Skeletal muscle satellite cell (primary cell): ENCODE measurements around the gene ARAP1.

Experiments
- H3K27me3 ChIP-seq: 2 replicates; pipeline ENCODE4 v1.7.0; 2013; ENCODE audit warnings: low read length; ENCODE audit not compliant: control insufficient read depth, insufficient read depth
- H3K36me3 ChIP-seq: 2 replicates; pipeline ENCODE4 v1.7.0; 2013; ENCODE audit warnings: mild to moderate bottlenecking, control low read depth, low read length; ENCODE audit not compliant: insufficient read depth
- H3K4me1 ChIP-seq: 2 replicates; pipeline ENCODE4 v1.7.0; 2013; ENCODE audit warnings: low read length; ENCODE audit not compliant: control insufficient read depth, insufficient read depth
- H3K4me2 ChIP-seq: 2 replicates; pipeline ENCODE4 v1.7.0; 2013; ENCODE audit warnings: mild to moderate bottlenecking, low read length
- H3K4me3 ChIP-seq: 2 replicates; pipeline ENCODE4 v1.7.0; 2013; ENCODE audit warnings: low read length
- H3K9ac ChIP-seq: 2 replicates; pipeline ENCODE4 v1.7.0; 2013; ENCODE audit warnings: mild to moderate bottlenecking, low read depth, low read length, moderate library complexity
- H3K9me3 ChIP-seq: replicated peaks from 2 replicates; pipeline ENCODE4 v1.7.0; 2013; ENCODE audit warnings: mild to moderate bottlenecking, control low read depth, low read length

ARAP1 gene

DNA sequence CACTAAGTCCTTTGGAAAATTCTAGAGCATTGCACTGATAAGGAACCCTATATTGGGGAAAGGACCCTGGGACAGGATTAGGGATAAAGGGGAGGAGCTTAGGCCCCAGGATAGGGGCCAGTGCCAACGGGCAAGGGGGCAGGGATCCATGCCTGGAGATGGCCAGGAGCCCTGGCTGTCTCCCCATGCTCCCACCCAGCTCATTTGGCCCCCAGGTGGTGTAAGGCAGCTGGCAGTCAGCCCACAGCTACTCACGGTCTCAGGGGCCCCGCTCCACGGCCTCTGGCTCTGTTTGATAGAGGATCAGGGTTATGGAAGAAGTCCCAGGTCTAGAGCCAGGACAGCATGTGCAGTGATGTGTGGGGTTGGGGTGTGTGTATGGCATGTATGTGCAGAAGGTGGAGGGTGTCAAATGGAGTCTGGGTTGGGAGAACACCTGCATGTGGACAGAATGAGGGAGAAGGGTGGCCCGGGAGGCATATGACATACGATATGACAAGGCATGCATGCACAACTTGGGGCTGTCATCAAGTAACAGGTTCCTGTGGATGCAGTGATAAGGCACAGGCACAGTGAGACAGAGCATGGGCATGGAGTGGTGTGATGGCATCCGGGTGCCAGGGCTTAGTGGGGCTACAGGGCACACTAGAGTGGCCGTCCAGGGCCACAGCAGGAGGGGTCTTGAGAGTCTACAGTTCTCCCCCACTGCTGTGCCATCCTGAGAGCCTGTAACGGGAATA lies 59.5 kb downstream of the ARAP1 start:
- peaks cover 62% of the 10 kb centered on the region for H3K36me3 ChIP-seq

DNA sequence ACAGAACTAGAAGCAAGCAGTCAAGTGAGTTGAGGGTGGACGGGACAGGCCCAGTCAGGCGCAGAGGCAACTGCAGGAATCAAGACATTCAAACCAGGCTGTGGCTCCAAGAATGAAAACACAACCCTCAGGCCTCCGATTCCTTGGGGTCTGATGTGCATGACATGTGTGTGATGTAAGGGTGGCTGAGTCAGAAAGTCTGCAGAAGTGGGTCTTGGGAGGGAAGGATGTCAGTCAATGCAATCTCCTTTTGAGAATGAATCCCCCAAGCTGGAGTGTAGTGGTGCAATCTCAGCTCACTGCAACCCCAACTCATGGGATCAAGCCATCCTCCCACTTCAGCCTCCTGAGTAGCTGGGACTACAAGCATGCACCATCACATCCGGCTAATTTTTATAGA lies 62.0 kb downstream of the ARAP1 start:
- Histone ChIP-seq H3K9me3 (no peaks in the 10 kb centered on the region), H3K9ac (no peak overlapping the region), H3K36me3 (peaks cover 61% of the 10 kb centered on the region), H3K4me1 (peaks cover 3% of the 10 kb centered on the region), H3K4me2 (no peak overlapping the region), H3K27me3 (no peaks in the 10 kb centered on the region), H3K4me3 (no peak overlapping the region)

More for the DNA sequence above, 59.5 kb downstream of the ARAP1 start:
- no peaks in the 10 kb centered on the region for H3K27me3 ChIP-seq
- no peaks in the 10 kb centered on the region for H3K4me1 ChIP-seq
- no peak overlapping the region for H3K4me2 ChIP-seq
- no peak overlapping the region for H3K4me3 ChIP-seq
- no peaks in the 10 kb centered on the region for H3K9me3 ChIP-seq
- H3K9ac ChIP-seq: no peak overlapping the region

DNA sequence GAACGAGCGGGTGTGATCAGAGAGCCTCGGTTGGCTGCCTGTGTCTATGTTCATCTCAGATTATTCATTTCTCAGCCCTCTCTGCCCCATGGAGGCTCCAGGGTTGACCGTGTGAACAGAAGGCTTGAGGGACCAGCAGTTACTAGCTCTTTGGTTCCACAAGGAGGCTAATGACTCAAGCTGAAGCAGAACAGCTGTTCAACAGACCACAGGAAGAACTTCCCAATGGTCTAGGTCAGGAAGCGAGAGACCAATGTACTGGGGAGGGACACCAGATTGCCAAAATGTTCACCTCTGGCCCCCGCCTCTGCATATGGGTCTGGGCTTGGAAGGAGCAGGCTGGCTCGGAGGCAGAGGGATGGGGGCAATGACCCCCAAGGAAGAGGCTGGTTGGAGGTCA lies 63.3 kb downstream of the ARAP1 start:
- no peaks in the 10 kb centered on the region for H3K27me3 ChIP-seq
- H3K9ac ChIP-seq: no peak overlapping the region
- H3K36me3 ChIP-seq: peaks cover 58% of the 10 kb centered on the region
- no peaks in the 10 kb centered on the region for H3K9me3 ChIP-seq
- H3K4me2 ChIP-seq: no peak overlapping the region
- no peak overlapping the region for H3K4me3 ChIP-seq
- H3K4me1 ChIP-seq: peaks cover 14% of the 10 kb centered on the region

DNA sequence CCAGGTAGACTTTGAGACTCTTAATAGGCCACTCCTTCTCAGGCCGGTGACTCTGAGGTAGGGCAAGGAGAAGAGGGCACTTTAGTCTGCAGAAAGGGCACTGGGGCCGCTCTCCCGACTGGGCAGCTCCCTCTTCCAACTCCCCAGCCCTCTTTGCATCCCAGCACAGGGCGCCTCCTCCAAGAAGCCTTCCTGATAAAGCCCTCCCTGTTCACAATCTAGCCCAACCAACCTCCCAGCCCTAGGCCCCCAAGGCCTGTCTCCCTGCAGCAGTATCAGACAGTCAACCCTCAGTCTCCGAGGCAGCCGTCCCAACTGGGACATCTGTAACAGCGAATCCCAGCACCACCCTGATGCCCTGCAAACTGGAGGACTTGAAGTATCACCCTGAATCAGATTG lies 63.7 kb downstream of the ARAP1 start:
- H3K36me3 ChIP-seq: peaks cover 56% of the 10 kb centered on the region
- H3K4me2 ChIP-seq: no peak overlapping the region
- H3K27me3 ChIP-seq: no peaks in the 10 kb centered on the region
- H3K9ac ChIP-seq: no peak overlapping the region
- H3K4me1 ChIP-seq: peaks cover 16% of the 10 kb centered on the region
- H3K4me3 ChIP-seq: no peak overlapping the region
- H3K9me3 ChIP-seq: no peaks in the 10 kb centered on the region

DNA sequence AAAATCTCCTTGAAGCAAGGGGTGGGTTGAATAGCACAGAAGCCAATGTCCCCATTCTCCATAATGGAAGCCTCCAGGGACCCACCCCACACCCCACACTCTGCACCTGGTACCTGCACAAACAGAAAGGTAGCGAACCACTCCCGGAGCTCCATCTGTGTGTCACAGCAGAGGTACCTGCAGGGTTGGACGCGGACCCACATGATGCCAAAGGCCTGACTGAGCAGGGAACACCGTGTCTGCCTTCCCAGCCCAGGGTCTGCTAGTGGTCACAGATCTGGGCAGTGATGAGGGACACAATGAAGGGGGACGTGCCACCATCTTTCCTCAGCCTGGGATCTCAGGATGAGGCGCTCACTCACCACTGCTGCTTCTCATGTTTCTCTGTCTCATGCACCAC lies 64.9 kb downstream of the ARAP1 start:
- no peak overlapping the region for H3K4me3 ChIP-seq
- no peaks in the 10 kb centered on the region for H3K27me3 ChIP-seq
- H3K36me3 ChIP-seq: peaks cover 47% of the 10 kb centered on the region
- H3K4me2 ChIP-seq: no peak overlapping the region
- peaks cover 16% of the 10 kb centered on the region for H3K4me1 ChIP-seq
- H3K9me3 ChIP-seq: no peaks in the 10 kb centered on the region
- H3K9ac ChIP-seq: no peak overlapping the region

DNA sequence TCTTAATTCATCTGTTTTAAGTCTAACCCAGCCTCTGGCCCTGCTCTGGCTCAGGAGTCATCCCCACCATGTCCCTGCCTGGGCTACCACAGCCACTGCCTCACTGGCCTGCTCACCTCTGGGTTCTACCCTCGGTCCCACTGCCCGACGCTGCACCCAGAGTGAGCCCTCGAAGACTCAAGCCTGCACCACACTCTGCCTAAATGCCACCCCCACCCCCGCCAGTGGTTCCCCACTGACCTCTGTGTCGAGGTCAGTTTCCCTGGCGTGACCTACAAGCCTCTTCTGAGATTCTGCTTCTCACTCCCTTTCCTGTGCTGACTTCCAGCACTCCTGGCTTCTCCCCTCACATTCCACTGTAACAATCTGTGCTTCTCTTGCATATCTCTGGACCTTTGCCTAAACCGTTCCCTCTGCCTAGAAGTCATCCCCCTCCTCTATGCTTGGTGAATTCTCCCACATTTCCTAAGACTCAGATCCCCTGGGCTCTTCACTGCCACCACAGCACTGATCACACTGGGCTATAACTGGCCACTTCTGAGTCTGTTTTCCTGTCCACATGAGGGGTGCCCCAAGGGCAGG lies 65.5 kb downstream of the ARAP1 start:
- peaks cover 41% of the 10 kb centered on the region for H3K36me3 ChIP-seq

DNA sequence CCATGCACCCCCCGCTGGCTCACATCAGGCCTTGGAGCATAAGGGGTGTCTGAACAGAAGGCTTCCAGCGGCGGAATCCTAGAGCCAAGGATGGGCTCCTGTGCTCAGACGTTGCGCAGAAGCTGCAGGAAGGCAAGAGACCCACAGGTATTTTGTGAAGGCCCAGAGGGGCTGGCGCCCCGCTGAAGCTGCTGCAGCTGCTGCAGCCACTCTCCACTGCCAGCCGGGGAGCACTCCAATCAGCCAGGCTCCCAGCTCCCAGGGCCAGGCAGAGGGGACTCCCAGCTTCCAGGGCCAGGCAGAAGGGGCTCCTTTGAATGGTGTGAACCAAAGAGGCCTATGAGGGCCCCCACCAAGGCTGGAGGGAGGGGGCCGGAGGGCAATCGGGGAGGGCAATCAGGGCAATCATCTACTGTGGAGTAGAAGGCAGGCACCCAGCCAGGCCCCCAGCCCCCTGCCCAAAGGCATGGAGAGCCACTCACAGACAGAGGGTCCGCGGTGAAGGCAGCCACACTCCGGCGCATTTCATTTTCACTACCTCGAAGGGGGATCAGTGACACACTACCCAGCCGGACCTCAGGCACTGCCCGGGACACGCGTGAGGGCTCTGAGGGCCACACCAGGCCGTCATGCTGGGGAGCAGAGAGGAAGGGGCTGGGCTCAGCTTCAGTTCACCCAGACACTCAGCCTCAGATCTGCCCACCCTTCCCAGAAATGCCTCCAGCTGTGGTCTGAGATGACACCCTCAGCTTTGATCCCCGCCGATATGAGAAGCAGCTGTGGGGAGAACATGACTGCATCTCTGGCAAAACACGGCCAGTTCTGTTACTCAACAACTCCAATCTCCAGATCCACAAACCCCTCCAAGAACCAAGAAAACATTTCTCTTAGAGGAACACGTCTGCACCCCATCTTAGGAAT lies 66.4 kb downstream of the ARAP1 start:
- no peak overlapping the region for H3K9ac ChIP-seq
- no peak overlapping the region for H3K4me2 ChIP-seq
- H3K4me1 ChIP-seq: peaks cover 16% of the 10 kb centered on the region
- H3K27me3 ChIP-seq: peaks cover 6% of the 10 kb centered on the region
- no peaks in the 10 kb centered on the region for H3K9me3 ChIP-seq
- peaks cover 33% of the 10 kb centered on the region for H3K36me3 ChIP-seq
- no peak overlapping the region for H3K4me3 ChIP-seq

More for the DNA sequence above, 65.5 kb downstream of the ARAP1 start:
- Histone ChIP-seq H3K9ac (no peak overlapping the region), H3K9me3 (no peaks in the 10 kb centered on the region), H3K27me3 (no peaks in the 10 kb centered on the region), H3K4me2 (no peak overlapping the region), H3K4me1 (peaks cover 16% of the 10 kb centered on the region), H3K4me3 (no peak overlapping the region)

DNA sequence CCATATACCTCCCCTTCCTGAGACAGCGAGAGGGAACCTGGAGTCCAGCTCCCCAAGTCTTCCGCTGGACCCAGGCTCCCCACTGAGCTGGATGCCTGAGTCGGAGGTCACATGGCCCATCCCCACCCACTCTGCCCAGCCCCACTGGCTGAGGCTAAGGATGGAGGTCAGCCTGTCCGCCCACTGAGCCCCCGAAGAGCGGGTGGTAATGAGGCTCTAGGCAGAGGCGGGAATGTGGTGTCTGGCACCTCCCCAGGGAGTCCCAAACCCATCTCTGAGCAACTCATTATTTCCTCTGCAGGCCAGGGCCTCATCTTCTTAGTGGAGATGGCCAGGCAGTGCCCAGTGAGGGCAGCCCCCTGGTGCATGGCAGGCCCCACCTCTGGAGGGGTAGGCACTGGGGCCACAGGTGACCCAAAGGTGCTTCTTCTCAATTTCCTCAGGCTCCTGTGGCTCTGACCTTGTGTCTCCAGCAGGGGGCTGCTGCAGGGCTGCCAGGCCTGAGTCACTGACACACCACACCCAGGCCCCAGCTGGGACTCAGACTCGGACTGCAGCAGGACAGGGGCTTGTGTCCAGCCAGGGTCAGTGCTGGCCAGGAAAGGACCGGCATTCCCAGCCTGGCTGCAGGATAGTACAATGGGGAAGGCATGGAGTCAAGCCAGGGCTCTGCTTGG lies 67.8 kb downstream of the ARAP1 start:
- no peaks in the 10 kb centered on the region for H3K9me3 ChIP-seq
- H3K36me3 ChIP-seq: peaks cover 24% of the 10 kb centered on the region
- no peak overlapping the region for H3K9ac ChIP-seq
- no peak overlapping the region for H3K4me3 ChIP-seq
- H3K27me3 ChIP-seq: peaks cover 19% of the 10 kb centered on the region
- H3K4me1 ChIP-seq: peaks cover 16% of the 10 kb centered on the region
- no peak overlapping the region for H3K4me2 ChIP-seq

DNA sequence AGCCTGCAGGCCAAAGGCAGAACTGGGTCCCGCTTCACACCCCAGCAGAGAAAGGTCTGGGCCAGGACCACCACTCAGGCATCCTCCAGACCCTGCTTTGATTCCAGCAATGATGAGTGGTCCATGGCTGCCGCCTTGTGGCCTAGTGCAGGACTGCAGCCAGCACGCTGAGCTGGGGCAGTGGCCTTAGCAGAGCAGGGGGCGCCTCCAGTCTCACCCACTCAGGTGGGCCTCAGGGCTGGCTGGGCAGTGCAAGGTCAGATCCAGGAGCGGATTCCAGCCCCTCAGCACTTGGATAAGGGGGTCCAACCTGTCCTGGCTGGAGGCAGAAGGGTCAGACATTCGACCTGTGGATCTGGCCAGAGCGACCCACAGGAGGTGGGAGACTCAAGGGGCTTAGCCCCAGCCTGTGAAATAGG lies 68.4 kb downstream of the ARAP1 start:
- Histone ChIP-seq H3K4me3 (no peak overlapping the region), H3K9me3 (no peaks in the 10 kb centered on the region), H3K4me2 (no peak overlapping the region), H3K27me3 (peaks cover 25% of the 10 kb centered on the region), H3K9ac (no peak overlapping the region), H3K36me3 (peaks cover 24% of the 10 kb centered on the region), H3K4me1 (peaks cover 16% of the 10 kb centered on the region)

DNA sequence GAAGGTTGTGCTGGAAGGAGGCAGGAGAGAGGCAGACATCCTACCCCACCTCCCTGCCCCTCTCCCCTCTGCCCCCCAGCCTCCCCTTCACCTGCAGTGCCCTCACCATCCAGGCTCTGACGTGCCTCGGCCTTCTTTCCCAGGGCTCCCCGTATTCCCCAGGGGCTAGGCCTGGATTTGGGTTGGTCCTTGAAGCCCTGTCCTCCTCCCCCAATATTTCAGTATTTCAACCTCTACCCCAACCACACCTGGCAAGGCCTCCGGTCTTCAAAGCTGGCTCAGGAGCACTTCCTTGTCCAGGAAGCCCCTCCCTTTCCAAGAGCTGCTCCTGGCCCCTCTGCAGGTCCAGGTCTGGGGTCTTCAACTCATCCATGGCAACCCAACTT lies 69.4 kb downstream of the ARAP1 start:
- Histone ChIP-seq H3K4me3 (no peak overlapping the region), H3K36me3 (peaks cover 24% of the 10 kb centered on the region), H3K4me2 (no peak overlapping the region), H3K4me1 (peaks cover 16% of the 10 kb centered on the region), H3K9ac (no peak overlapping the region), H3K9me3 (no peaks in the 10 kb centered on the region), H3K27me3 (peaks cover 35% of the 10 kb centered on the region)

DNA sequence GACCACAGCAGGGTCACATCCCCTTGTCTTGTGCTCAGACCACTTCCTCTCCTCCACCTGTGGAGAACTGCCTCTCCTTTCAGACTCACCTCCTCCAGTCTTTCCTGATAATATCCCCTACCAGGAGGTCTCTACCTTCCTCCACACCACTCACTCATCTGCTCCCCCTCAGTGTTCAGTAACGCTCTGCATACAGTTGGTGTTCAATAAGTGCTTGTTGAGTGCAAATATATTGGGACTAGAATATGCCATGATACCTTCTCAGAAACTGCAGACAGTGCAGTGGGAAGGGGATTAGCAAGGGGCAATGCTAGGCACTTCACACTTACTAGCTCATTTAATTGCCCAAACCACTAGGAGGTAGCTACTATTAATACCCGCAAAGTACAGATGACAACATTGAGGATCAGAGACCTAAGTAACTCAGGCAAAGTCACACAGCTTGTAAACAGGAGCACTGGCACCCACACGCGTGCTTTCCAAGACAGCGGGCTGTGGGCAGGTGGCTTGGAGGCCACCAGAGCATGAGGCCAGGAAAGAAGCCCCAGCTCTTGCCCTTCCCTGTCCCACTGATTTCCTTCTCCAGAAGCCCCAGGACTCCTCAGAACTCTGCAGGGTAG lies 69.9 kb downstream of the ARAP1 start:
- Histone ChIP-seq H3K36me3 (peaks cover 21% of the 10 kb centered on the region), H3K9me3 (no peaks in the 10 kb centered on the region), H3K9ac (no peak overlapping the region), H3K4me2 (no peak overlapping the region), H3K27me3 (peaks cover 39% of the 10 kb centered on the region), H3K4me1 (peaks cover 16% of the 10 kb centered on the region), H3K4me3 (no peak overlapping the region)
